Liver (tissue), 9 donors: ENCODE results near the gene DCAF16. TPM values are rescaled to one million over a fixed set of nuclear protein-coding genes. Genes with fewer than 3 reads are reported as not detected.

Experiments
- DNase-seq: peaks from one replicate; pipeline ENCODE4 v3.0.0-alpha.2; 2017; ENCODE audit warnings: low spot score
- H3K27ac ChIP-seq, 2 donors: one replicate each; pipeline ENCODE4 v1.7.0; 2013; ENCODE audit warnings: inconsistent platforms in 2 of 2, low read length in 2 of 2, control low read depth in 1 of 2, low read depth in 1 of 2, mild to moderate bottlenecking in 1 of 2
- H3K27me3 ChIP-seq, 4 donors: one replicate each; pipeline versions ENCODE4 v1.6.1 to v1.7.0; 2013; ENCODE audit warnings: low read length in 3 of 4, inconsistent platforms in 1 of 4, mild to moderate bottlenecking in 1 of 4, moderate library complexity in 1 of 4; ENCODE audit not compliant: control insufficient read depth in 4 of 4, insufficient read depth in 4 of 4
- H3K36me3 ChIP-seq, 4 donors: one replicate each; pipeline versions ENCODE4 v1.6.1 to v1.7.0; 2013; ENCODE audit warnings: low read length in 3 of 4, mild to moderate bottlenecking in 3 of 4, low read depth in 1 of 4, moderate library complexity in 1 of 4; ENCODE audit not compliant: control insufficient read depth in 4 of 4, insufficient read depth in 3 of 4
- H3K4me1 ChIP-seq, 4 donors: one replicate each; pipeline versions ENCODE4 v1.6.1 to v1.7.0; 2013; ENCODE audit warnings: low read length in 3 of 4, mild to moderate bottlenecking in 3 of 4, moderate library complexity in 1 of 4; ENCODE audit not compliant: control insufficient read depth in 4 of 4, insufficient read depth in 4 of 4
- H3K4me3 ChIP-seq, 3 donors: one replicate each; pipeline versions ENCODE4 v1.6.1 to v1.7.0; 2013; ENCODE audit warnings: low read length in 3 of 3, control low read depth in 1 of 3, low read depth in 1 of 3, mild to moderate bottlenecking in 1 of 3
- H3K9ac ChIP-seq, 2 donors: one replicate each; pipeline ENCODE4 v1.7.0; 2013; ENCODE audit warnings: low read length in 2 of 2, mild to moderate bottlenecking in 2 of 2, moderate library complexity in 2 of 2, control low read depth in 1 of 2, low read depth in 1 of 2
- H3K9me3 ChIP-seq, 4 donors: one replicate each; pipeline versions ENCODE4 v1.6.1 to v1.7.0; 2013; ENCODE audit warnings: low read length in 3 of 4; ENCODE audit not compliant: control insufficient read depth in 4 of 4
- ATF3 ChIP-seq: IDR thresholded peaks from 2 replicates; pipeline ENCODE4 v1.6.1; 2016; ENCODE audit warnings: antibody characterized with exemption
- FOXA2 ChIP-seq: IDR thresholded peaks from 2 replicates; pipeline ENCODE4 v1.6.1; 2016; ENCODE audit warnings: antibody characterized with exemption
- GABPA ChIP-seq, 2 donors: IDR thresholded peaks in 1 of 2; conservative IDR thresholded peaks in 1 of 2; 2 replicates each; pipeline ENCODE4 v1.6.1; 2016; ENCODE audit warnings: antibody characterized with exemption in 2 of 2, mild to moderate bottlenecking in 1 of 2, moderate library complexity in 1 of 2
- JUND ChIP-seq, 2 donors: IDR thresholded peaks; 2 replicates each; pipeline ENCODE4 v1.6.1; 2016; ENCODE audit warnings: antibody characterized with exemption in 2 of 2
- MAX ChIP-seq: IDR thresholded peaks from 2 replicates; pipeline ENCODE4 v1.6.1; 2016; ENCODE audit warnings: antibody characterized with exemption
- NR2F2 ChIP-seq: IDR thresholded peaks from 2 replicates; pipeline ENCODE4 v1.6.1; 2016; ENCODE audit warnings: antibody characterized with exemption
- RAD21 ChIP-seq, 2 donors: IDR thresholded peaks; 2 replicates each; pipeline ENCODE4 v1.6.1; 2016; ENCODE audit warnings: antibody characterized with exemption in 2 of 2, mild to moderate bottlenecking in 2 of 2
- RXRA ChIP-seq, 2 donors: IDR thresholded peaks; 2 replicates each; pipeline ENCODE4 v1.6.1; 2017 to 2018; ENCODE audit warnings: antibody characterized with exemption in 2 of 2, mild to moderate bottlenecking in 1 of 2
- SP1 ChIP-seq: IDR thresholded peaks from 2 replicates; pipeline ENCODE4 v1.6.1; 2018; ENCODE audit warnings: antibody characterized with exemption, mild to moderate bottlenecking
- TAF1 ChIP-seq: conservative IDR thresholded peaks from 2 replicates; pipeline ENCODE4 v1.6.1; 2016; ENCODE audit warnings: antibody characterized with exemption, mild to moderate bottlenecking
- YY1 ChIP-seq: IDR thresholded peaks from 2 replicates; pipeline ENCODE4 v1.6.1; 2016; ENCODE audit warnings: antibody characterized with exemption, mild to moderate bottlenecking
- WGBS: extraction: QIAGEN DNeasy Blood & Tissue Kit; methylation state at CpG from one replicate; pipeline ENCODE4 v1.1.7; 2013; 5-methylcytosine and 5-hydroxymethylcytosine counted together
- polyA plus RNA-seq, 2 donors: library from polyadenylated mRNA; stranded (reverse) in 1 of 2; unstranded in 1 of 2; fragments of 200-250 nt in 1 of 2; fragments of >200 nt in 1 of 2; fragmentation: Nextera tagmentation in 1 of 2; extraction: Ambion mirVana in 1 of 2; gene quantifications; one replicate each; pipeline versions ENCODE4 v1.2.1 to v1.2.3, GENCODE V29; 2013 to 2015
- total RNA-seq, 2 donors: library from RNA; depleted of rRNA; stranded (reverse); fragments of >200 nt; gene quantifications; one replicate each; pipeline ENCODE4 v1.2.3, GENCODE V29; 2014
- TF ChIP-seq, protein P1 (sequence below): fragments of 150-350 bp; IDR thresholded peaks from 2 replicates; pipeline ENCODE4 v1.5.1; 2017; ENCODE audit warnings: improper control_type of control experiment, low read depth, low read length; ENCODE audit not compliant: missing input control
- TF ChIP-seq, protein P2 (sequence below): IDR thresholded peaks from 2 replicates; pipeline ENCODE4 v1.6.1; 2016; ENCODE audit warnings: antibody characterized with exemption
- donor health status: healthy.
- donor health status: healthy.
- donor health status: healthy.
- donor health status: healthy.
- donor health status: healthy.

Gene DCAF16
- total and polyA plus RNA-seq, 4 donors = 1.6 to 13.4 (median 5.0) TPM

DNA sequence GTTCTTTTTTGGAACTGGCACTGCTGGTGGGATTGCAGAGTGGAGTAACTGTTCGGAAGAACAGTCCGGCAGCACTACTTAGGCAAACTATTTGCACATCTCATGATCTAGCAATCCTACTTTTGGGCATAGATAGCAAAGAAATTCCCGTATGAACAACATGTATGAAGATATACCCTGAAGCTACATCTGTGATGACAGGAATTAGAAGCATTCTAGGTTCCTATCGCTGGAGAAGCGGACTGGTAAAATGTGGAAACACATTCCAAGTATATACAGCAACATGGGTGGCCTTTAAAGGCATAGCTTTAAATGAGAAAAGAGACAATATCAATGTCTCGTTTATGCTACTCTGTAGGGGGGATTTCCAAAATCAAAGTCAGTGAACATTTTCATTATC is 3.1 kb downstream of the DCAF16 start:
- 71% methylated on average over 6 of the region's 6 CpGs for WGBS
- no peak overlapping the region for H3K27ac ChIP-seq
- DNase-seq = no peak
- H3K9me3 ChIP-seq = no peaks in the 10 kb centered on the region
- H3K27me3 ChIP-seq = no peaks in the 10 kb centered on the region
- TF ChIP-seq GABPA (IDR thresholded peaks at IDR 0.05 in 1 of 2, conservative IDR thresholded peaks at IDR 0.05 in 1 of 2) = no peak
- H3K36me3 ChIP-seq = peaks cover 3 to 24% (median 15%) of the 10 kb centered on the region in 4 donors
- H3K9ac ChIP-seq = no peak overlapping the region
- H3K4me1 ChIP-seq = peaks cover 5 to 33% (median 27%) of the 10 kb centered on the region in 4 donors
- no peak overlapping the region for H3K4me3 ChIP-seq

DNA sequence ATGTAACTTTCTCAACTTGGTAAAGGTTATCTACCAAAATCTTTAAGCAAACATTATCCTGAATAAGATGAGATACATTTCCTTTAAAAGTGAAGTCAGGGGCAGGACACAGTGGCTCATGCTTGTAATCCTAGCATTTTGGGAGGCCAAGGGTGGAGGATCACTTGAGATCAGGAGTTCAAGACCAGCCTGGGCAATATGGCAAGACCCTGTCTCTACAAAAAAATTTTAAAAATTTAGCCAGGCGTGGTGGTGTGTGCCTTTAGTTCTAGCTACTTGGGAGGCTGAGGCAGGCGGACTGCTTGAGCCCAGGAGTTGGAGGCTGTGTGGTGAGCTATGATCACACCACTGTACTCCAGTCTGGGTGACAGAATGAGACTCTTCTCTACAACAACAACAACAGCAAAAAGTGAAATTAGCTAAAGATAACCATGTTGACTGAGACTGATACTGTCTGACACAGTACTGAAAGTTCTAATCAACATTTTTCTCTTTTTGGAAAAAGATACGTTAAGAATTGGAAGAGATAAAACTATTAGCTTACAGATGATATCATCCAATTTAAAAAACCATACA is 4.9 kb downstream of the DCAF16 start:
- Histone ChIP-seq H3K9me3 (no peaks in the 10 kb centered on the region), H3K36me3 (peaks cover 4 to 29% (median 15%) of the 10 kb centered on the region in 4 donors), H3K4me3 (no peak overlapping the region)

DNA sequence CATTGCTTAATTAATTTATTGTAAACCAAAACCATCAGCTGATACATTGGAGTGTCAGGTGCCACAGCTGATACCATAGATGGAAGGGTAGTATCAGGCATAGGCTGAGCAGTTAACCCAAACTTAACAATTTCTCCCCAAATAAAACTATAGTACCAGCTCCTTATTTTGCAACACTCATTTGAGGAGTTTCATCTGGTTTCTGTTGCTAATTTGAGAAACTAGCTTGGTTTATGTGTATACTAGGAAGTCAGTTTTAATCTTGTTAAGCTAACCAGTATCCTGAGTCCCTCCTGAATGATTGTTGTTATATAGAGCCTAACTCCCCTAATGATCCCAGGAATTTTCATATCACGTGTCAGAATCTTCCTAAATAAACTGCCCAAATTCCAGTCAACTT is 12.7 kb downstream of the DCAF16 start:
- H3K4me3 ChIP-seq = no peak overlapping the region
- no peak for DNase-seq
- no peak overlapping the region for H3K27ac ChIP-seq
- WGBS = 99% methylated on average over 1 of the region's 1 CpG
- peaks cover 0 to 13% (median 4%) of the 10 kb centered on the region in 4 donors for H3K36me3 ChIP-seq
- H3K9me3 ChIP-seq = no peaks in the 10 kb centered on the region
- no peaks in the 10 kb centered on the region for H3K4me1 ChIP-seq
- no peak overlapping the region for H3K9ac ChIP-seq
- H3K27me3 ChIP-seq = no peaks in the 10 kb centered on the region
- TF ChIP-seq FOXA2 (no peak), TAF1 (no peak), SP1 (no peak), ATF3 (no peak), RAD21 (IDR thresholded peaks at IDR 0.05) (no peak)

More for the DNA sequence above, 4.9 kb downstream of the DCAF16 start:
- peaks cover 2 to 26% (median 21%) of the 10 kb centered on the region in 4 donors for H3K4me1 ChIP-seq
- DNase-seq = no peak
- no peak for TF ChIP-seq YY1
- no peak for TF ChIP-seq JUND (IDR thresholded peaks at IDR 0.05)
- TF ChIP-seq GABPA (IDR thresholded peaks at IDR 0.05 in 1 of 2, conservative IDR thresholded peaks at IDR 0.05 in 1 of 2) = no peak
- no peak for TF ChIP-seq ATF3
- no peak for TF ChIP-seq MAX
- no peak for TF ChIP-seq RAD21 (IDR thresholded peaks at IDR 0.05)
- no peak for TF ChIP-seq RXRA (IDR thresholded peaks at IDR 0.05)
- TF ChIP-seq, protein P1, sequence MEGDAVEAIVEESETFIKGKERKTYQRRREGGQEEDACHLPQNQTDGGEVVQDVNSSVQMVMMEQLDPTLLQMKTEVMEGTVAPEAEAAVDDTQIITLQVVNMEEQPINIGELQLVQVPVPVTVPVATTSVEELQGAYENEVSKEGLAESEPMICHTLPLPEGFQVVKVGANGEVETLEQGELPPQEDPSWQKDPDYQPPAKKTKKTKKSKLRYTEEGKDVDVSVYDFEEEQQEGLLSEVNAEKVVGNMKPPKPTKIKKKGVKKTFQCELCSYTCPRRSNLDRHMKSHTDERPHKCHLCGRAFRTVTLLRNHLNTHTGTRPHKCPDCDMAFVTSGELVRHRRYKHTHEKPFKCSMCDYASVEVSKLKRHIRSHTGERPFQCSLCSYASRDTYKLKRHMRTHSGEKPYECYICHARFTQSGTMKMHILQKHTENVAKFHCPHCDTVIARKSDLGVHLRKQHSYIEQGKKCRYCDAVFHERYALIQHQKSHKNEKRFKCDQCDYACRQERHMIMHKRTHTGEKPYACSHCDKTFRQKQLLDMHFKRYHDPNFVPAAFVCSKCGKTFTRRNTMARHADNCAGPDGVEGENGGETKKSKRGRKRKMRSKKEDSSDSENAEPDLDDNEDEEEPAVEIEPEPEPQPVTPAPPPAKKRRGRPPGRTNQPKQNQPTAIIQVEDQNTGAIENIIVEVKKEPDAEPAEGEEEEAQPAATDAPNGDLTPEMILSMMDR = no peak
- TF ChIP-seq, protein P2, sequence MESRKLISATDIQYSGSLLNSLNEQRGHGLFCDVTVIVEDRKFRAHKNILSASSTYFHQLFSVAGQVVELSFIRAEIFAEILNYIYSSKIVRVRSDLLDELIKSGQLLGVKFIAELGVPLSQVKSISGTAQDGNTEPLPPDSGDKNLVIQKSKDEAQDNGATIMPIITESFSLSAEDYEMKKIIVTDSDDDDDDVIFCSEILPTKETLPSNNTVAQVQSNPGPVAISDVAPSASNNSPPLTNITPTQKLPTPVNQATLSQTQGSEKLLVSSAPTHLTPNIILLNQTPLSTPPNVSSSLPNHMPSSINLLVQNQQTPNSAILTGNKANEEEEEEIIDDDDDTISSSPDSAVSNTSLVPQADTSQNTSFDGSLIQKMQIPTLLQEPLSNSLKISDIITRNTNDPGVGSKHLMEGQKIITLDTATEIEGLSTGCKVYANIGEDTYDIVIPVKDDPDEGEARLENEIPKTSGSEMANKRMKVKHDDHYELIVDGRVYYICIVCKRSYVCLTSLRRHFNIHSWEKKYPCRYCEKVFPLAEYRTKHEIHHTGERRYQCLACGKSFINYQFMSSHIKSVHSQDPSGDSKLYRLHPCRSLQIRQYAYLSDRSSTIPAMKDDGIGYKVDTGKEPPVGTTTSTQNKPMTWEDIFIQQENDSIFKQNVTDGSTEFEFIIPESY = no peak
- no peak for TF ChIP-seq NR2F2
- no peak overlapping the region for H3K9ac ChIP-seq
- WGBS = 91% methylated on average over 3 of the region's 3 CpGs
- H3K27me3 ChIP-seq = no peaks in the 10 kb centered on the region
- H3K27ac ChIP-seq = no peak overlapping the region
